HEK293 (cell line): Measurements from ENCODE around the gene CDCA4.
A peak's percentile ranks its signal among the peaks of the same experiment; 100 is the strongest.

Experiments
- BCL11A ChIP-seq: fragments of 450-650 bp; formaldehyde crosslinking; IDR thresholded peaks from 2 replicates; pipeline ENCODE4 v1.5.1; 2016; ENCODE audit warnings: low read depth, missing biosample characterization, missing genetic modification characterization
- GFI1B ChIP-seq: fragments of 450-650 bp; formaldehyde crosslinking; IDR thresholded peaks from 2 replicates; pipeline ENCODE4 v1.5.1; 2016; ENCODE audit warnings: missing biosample characterization, missing genetic modification characterization
- RBAK ChIP-seq: fragments of 450-650 bp; formaldehyde crosslinking; IDR thresholded peaks from 2 replicates; pipeline ENCODE4 v1.5.1; 2016; ENCODE audit warnings: missing biosample characterization, missing genetic modification characterization
- REPIN1 ChIP-seq: fragments of 450-650 bp; formaldehyde crosslinking; IDR thresholded peaks from 2 replicates; pipeline ENCODE4 v1.5.1; 2017; ENCODE audit warnings: missing biosample characterization, missing genetic modification characterization, low read depth
- SCRT1 ChIP-seq: fragments of 450-650 bp; formaldehyde crosslinking; IDR thresholded peaks from 2 replicates; pipeline ENCODE4 v1.5.1; 2016; ENCODE audit warnings: missing biosample characterization, missing genetic modification characterization, borderline replicate concordance
- SETDB1 ChIP-seq: IDR thresholded peaks from one replicate; pipeline ENCODE4 v1.6.1; 2017; ENCODE audit warnings: mild to moderate bottlenecking, low read length, moderate library complexity, mixed read lengths; ENCODE audit not compliant: insufficient read length
- ZBTB20 ChIP-seq: fragments of 450-650 bp; formaldehyde crosslinking; IDR thresholded peaks from 2 replicates; pipeline ENCODE4 v1.5.1; 2016; ENCODE audit warnings: missing biosample characterization, missing genetic modification characterization
- ZBTB48 ChIP-seq: fragments of 450-650 bp; formaldehyde crosslinking; IDR thresholded peaks from 2 replicates; pipeline ENCODE4 v1.5.1; 2016; ENCODE audit warnings: missing biosample characterization, missing genetic modification characterization
- ZFP37 ChIP-seq: fragments of 450-650 bp; formaldehyde crosslinking; IDR thresholded peaks from 2 replicates; pipeline ENCODE4 v1.5.1; 2016; ENCODE audit warnings: missing biosample characterization, missing genetic modification characterization
- ZNF16 ChIP-seq: fragments of 450-650 bp; formaldehyde crosslinking; IDR thresholded peaks from 2 replicates; pipeline ENCODE4 v1.5.1; 2016; ENCODE audit warnings: low read depth, missing biosample characterization, missing genetic modification characterization
- ZNF169 ChIP-seq: fragments of 450-650 bp; formaldehyde crosslinking; IDR thresholded peaks from 2 replicates; pipeline ENCODE4 v1.5.1; 2016; ENCODE audit warnings: missing biosample characterization, missing genetic modification characterization
- ZNF184 ChIP-seq: fragments of 450-650 bp; IDR thresholded peaks from 2 replicates; pipeline ENCODE4 v1.5.1; 2018; ENCODE audit warnings: missing biosample characterization, mild to moderate bottlenecking, missing genetic modification characterization
- ZNF223 ChIP-seq: fragments of 450-650 bp; formaldehyde crosslinking; IDR thresholded peaks from 2 replicates; pipeline ENCODE4 v1.5.1; 2016; ENCODE audit warnings: missing biosample characterization, missing genetic modification characterization
- ZNF24 ChIP-seq: fragments of 450-650 bp; formaldehyde crosslinking; IDR thresholded peaks from 2 replicates; pipeline ENCODE4 v1.5.1; 2016; ENCODE audit warnings: missing biosample characterization, missing genetic modification characterization
- ZNF311 ChIP-seq: fragments of 450-650 bp; formaldehyde crosslinking; IDR thresholded peaks from 2 replicates; pipeline ENCODE4 v1.5.1; 2017; ENCODE audit warnings: missing biosample characterization, missing genetic modification characterization, borderline replicate concordance
- ZNF366 ChIP-seq: fragments of 450-650 bp; formaldehyde crosslinking; conservative IDR thresholded peaks from 2 replicates; pipeline ENCODE4 v1.5.1; 2016; ENCODE audit warnings: missing biosample characterization, missing genetic modification characterization
- ZNF394 ChIP-seq: fragments of 450-650 bp; formaldehyde crosslinking; IDR thresholded peaks from 2 replicates; pipeline ENCODE4 v1.5.1; 2016; ENCODE audit warnings: missing biosample characterization, missing genetic modification characterization, mild to moderate bottlenecking, moderate library complexity, borderline replicate concordance
- ZNF404 ChIP-seq: fragments of 450-650 bp; formaldehyde crosslinking; IDR thresholded peaks from 2 replicates; pipeline ENCODE4 v1.5.1; 2017; ENCODE audit warnings: missing biosample characterization, missing genetic modification characterization
- ZNF501 ChIP-seq: fragments of 450-650 bp; formaldehyde crosslinking; IDR thresholded peaks from 2 replicates; pipeline ENCODE4 v1.5.1; 2016; ENCODE audit warnings: missing biosample characterization, missing genetic modification characterization
- ZNF571 ChIP-seq: fragments of 450-650 bp; formaldehyde crosslinking; IDR thresholded peaks from 2 replicates; pipeline ENCODE4 v1.5.0; 2017; ENCODE audit warnings: missing biosample characterization, missing genetic modification characterization
- ZNF621 ChIP-seq: fragments of 450-650 bp; formaldehyde crosslinking; IDR thresholded peaks from 2 replicates; pipeline ENCODE4 v1.5.1; 2017; ENCODE audit warnings: missing biosample characterization, missing genetic modification characterization
- ZNF629 ChIP-seq: fragments of 450-650 bp; formaldehyde crosslinking; IDR thresholded peaks from 2 replicates; pipeline ENCODE4 v1.5.1; 2017; ENCODE audit warnings: missing biosample characterization, missing genetic modification characterization
- ZNF76 ChIP-seq: fragments of 450-650 bp; formaldehyde crosslinking; IDR thresholded peaks from 2 replicates; pipeline ENCODE4; 2016; ENCODE audit warnings: low read depth, missing biosample characterization, missing genetic modification characterization, borderline replicate concordance
- ZNF791 ChIP-seq: fragments of 450-650 bp; formaldehyde crosslinking; IDR thresholded peaks from 2 replicates; pipeline ENCODE4 v1.5.1; 2016; ENCODE audit warnings: missing biosample characterization, missing genetic modification characterization
- ZNF792 ChIP-seq: fragments of 450-650 bp; formaldehyde crosslinking; IDR thresholded peaks from 2 replicates; pipeline ENCODE4 v1.5.1; 2016; ENCODE audit warnings: missing biosample characterization, missing genetic modification characterization
- TF ChIP-seq, protein P1 (sequence below): fragments of 450-650 bp; formaldehyde crosslinking; IDR thresholded peaks from 2 replicates; pipeline ENCODE4 v1.5.1; 2016; ENCODE audit warnings: missing biosample characterization, missing genetic modification characterization
- TF ChIP-seq, protein P2 (sequence below): fragments of 450-650 bp; formaldehyde crosslinking; IDR thresholded peaks from 2 replicates; pipeline ENCODE4 v1.5.1; 2016; ENCODE audit warnings: missing biosample characterization, missing genetic modification characterization
- TF ChIP-seq, protein P3 (sequence below): fragments of 450-650 bp; formaldehyde crosslinking; IDR thresholded peaks from 2 replicates; pipeline ENCODE4 v1.5.1; 2016; ENCODE audit warnings: missing biosample characterization, missing genetic modification characterization, low read depth
- TF ChIP-seq, protein P4 (sequence below): fragments of 450-650 bp; formaldehyde crosslinking; IDR thresholded peaks from 2 replicates; pipeline ENCODE4 v1.5.1; 2016; ENCODE audit warnings: missing biosample characterization, missing genetic modification characterization
- TF ChIP-seq, protein P5 (sequence below): fragments of 450-650 bp; formaldehyde crosslinking; IDR thresholded peaks from 2 replicates; pipeline ENCODE4 v1.5.1; 2016; ENCODE audit warnings: missing biosample characterization, missing genetic modification characterization

CDCA4 gene

DNA sequence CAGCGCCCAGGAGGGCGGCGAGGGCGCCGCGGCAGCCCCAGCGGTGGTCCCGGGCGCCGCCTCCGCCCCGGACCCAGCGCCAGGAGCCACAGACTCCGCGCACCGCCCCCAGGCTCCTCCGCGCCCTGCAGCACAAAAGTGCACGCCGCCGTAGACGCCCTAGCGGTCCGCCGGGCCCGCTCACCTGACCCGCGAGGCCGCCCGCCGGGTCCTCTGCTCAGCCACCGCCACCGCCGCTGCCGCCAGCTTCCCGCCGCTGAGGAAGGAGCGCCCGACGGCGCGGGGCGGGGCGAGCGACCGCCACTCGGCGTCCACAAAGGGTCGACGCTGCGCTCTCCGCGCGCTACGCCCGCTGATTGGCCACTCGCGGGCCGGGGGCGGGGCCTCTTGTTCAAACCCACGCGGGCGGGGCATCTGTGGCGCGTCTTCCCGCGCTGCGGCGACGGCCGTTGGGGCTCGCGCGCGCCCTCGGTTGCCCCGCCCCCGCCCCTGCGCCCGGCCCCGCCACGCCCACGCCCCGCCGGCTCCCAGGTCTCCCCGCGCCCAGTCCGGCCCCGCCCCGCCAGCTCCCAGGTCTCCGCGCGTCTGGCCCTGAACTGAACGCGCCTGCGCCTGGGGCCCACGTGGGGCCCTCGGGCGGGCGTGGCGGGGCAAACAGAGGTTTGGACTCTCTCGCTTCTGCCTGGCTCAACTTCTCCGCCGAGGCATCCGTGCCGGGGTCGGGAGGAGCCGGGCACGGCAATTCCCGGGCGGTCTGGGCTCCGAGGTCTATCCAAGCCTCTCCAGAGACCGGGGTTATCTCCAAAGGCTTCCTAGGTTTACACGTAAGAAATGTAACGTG, at the start of gene CDCA4 (continued):
- TF ChIP-seq, protein P1, sequence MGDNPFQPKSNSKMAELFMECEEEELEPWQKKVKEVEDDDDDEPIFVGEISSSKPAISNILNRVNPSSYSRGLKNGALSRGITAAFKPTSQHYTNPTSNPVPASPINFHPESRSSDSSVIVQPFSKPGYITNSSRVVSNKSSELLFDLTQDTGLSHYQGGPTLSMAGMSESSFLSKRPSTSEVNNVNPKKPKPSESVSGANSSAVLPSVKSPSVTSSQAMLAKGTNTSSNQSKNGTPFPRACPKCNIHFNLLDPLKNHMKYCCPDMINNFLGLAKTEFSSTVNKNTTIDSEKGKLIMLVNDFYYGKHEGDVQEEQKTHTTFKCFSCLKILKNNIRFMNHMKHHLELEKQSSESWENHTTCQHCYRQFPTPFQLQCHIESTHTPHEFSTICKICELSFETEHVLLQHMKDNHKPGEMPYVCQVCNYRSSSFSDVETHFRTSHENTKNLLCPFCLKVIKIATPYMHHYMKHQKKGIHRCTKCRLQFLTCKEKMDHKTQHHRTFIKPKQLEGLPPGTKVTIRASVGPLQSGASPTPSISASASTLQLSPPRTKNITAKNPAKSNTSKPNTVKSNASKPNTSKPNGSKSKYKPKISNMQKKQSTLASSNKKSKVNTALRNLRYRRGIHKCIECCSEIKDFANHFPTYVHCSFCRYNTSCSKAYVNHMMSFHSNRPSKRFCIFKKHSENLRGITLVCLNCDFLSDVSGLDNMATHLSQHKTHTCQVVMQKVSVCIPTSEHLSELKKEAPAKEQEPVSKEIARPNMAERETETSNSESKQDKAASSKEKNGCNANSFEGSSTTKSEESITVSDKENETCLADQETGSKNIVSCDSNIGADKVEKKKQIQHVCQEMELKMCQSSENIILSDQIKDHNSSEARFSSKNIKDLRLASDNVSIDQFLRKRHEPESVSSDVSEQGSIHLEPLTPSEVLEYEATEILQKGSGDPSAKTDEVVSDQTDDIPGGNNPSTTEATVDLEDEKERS (tag by site-specific recombination) = no peak
- TF ChIP-seq ZBTB20 (tag by site-specific recombination) (no peak), ZBTB48 (tag by site-specific recombination) (no peak), ZNF571 (tag by site-specific recombination) (no peak), ZNF621 (tag by site-specific recombination) (no peak), ZNF394 (tag by site-specific recombination) (peak; percentile 32), RBAK (tag by site-specific recombination) (no peak), ZNF366 (tag by site-specific recombination) (no peak), ZNF792 (no peak), SETDB1 (no peak), ZNF501 (tag by site-specific recombination) (0 out of 2 replicates have a peak, but pooled peaks have one; percentile 63), SCRT1 (no peak), BCL11A (tag by site-specific recombination) (no peak), ZNF311 (no peak), ZNF184 (tag by site-specific recombination) (no peak), ZNF24 (tag by site-specific recombination) (no peak), ZNF404 (no peak), GFI1B (tag by site-specific recombination) (no peak), ZNF76 (tag by site-specific recombination) (peak; percentile 42; the same call in 1 of the 2 replicates), ZNF629 (peak; percentile 37; the same call in 1 of the 2 replicates), ZNF16 (no peak), ZNF223 (tag by site-specific recombination) (no peak), ZFP37 (tag by site-specific recombination) (no peak), ZNF791 (tag by site-specific recombination) (no peak), REPIN1 (tag by site-specific recombination) (no peak), ZNF169 (tag by site-specific recombination) (no peak)
- TF ChIP-seq, protein P2, sequence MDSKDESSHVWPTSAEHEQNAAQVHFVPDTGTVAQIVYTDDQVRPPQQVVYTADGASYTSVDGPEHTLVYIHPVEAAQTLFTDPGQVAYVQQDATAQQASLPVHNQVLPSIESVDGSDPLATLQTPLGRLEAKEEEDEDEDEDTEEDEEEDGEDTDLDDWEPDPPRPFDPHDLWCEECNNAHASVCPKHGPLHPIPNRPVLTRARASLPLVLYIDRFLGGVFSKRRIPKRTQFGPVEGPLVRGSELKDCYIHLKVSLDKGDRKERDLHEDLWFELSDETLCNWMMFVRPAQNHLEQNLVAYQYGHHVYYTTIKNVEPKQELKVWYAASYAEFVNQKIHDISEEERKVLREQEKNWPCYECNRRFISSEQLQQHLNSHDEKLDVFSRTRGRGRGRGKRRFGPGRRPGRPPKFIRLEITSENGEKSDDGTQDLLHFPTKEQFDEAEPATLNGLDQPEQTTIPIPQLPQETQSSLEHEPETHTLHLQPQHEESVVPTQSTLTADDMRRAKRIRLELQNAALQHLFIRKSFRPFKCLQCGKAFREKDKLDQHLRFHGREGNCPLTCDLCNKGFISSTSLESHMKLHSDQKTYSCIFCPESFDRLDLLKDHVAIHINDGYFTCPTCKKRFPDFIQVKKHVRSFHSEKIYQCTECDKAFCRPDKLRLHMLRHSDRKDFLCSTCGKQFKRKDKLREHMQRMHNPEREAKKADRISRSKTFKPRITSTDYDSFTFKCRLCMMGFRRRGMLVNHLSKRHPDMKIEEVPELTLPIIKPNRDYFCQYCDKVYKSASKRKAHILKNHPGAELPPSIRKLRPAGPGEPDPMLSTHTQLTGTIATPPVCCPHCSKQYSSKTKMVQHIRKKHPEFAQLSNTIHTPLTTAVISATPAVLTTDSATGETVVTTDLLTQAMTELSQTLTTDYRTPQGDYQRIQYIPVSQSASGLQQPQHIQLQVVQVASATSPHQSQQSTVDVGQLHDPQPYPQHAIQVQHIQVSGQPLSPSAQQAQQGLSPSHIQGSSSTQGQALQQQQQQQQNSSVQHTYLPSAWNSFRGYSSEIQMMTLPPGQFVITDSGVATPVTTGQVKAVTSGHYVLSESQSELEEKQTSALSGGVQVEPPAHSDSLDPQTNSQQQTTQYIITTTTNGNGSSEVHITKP = no peak
- TF ChIP-seq, protein P3, sequence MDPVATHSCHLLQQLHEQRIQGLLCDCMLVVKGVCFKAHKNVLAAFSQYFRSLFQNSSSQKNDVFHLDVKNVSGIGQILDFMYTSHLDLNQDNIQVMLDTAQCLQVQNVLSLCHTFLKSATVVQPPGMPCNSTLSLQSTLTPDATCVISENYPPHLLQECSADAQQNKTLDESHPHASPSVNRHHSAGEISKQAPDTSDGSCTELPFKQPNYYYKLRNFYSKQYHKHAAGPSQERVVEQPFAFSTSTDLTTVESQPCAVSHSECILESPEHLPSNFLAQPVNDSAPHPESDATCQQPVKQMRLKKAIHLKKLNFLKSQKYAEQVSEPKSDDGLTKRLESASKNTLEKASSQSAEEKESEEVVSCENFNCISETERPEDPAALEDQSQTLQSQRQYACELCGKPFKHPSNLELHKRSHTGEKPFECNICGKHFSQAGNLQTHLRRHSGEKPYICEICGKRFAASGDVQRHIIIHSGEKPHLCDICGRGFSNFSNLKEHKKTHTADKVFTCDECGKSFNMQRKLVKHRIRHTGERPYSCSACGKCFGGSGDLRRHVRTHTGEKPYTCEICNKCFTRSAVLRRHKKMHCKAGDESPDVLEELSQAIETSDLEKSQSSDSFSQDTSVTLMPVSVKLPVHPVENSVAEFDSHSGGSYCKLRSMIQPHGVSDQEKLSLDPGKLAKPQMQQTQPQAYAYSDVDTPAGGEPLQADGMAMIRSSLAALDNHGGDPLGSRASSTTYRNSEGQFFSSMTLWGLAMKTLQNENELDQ (tag by site-specific recombination) = no peak
- TF ChIP-seq, protein P4, sequence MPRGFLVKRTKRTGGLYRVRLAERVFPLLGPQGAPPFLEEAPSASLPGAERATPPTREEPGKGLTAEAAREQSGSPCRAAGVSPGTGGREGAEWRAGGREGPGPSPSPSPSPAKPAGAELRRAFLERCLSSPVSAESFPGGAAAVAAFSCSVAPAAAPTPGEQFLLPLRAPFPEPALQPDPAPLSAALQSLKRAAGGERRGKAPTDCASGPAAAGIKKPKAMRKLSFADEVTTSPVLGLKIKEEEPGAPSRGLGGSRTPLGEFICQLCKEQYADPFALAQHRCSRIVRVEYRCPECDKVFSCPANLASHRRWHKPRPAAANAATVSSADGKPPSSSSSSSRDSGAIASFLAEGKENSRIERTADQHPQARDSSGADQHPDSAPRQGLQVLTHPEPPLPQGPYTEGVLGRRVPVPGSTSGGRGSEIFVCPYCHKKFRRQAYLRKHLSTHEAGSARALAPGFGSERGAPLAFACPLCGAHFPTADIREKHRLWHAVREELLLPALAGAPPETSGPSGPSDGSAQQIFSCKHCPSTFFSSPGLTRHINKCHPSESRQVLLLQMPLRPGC (tag by site-specific recombination) = no peak
- TF ChIP-seq, protein P5, sequence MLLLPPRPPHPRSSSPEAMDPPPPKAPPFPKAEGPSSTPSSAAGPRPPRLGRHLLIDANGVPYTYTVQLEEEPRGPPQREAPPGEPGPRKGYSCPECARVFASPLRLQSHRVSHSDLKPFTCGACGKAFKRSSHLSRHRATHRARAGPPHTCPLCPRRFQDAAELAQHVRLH (tag by site-specific recombination) = no peak
